ENCODE data around the gene TMEM135.

TMEM135 gene

GRCh38 chr11:87366346-87366745, 328.6 kb downstream of the TMEM135 start:
- FAIRE-seq: no peak

DNA sequence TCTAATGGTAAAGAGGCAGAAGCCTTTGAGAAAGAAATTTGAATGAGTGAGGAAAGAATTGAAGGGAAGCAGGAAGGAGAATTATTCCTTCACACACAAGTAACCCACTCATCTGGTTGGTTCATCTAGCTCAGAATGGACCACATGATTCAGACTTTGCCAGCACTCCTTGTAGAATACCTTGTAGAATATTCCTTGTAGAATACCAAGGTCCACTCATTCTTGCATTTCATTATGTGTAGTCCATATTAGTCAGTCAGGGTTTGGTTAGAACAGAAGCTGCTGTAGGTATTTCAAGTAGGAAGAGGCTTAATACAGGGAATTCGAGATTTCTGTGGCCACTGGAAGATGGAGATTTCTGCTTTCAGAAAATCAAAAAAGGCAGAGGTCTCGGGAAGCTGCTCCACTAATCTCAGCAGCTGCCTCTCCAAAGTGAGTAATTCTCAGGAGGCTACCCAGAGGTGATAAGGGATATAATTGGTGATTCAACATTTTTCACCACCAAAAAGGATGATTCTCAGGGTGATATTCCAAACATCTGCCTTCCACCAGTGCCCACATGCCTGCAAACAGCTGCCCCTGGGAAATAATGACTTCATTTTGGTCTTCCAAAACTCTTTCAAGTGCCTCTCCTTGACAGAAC, 329.1 kb downstream of the TMEM135 start:
- no peak for FAIRE-seq

- no peak for FAIRE-seq
Measured at GRCh38 chr11:87368151-87368550, 330.4 kb downstream of the TMEM135 start.

- FAIRE-seq: no peak
Measured at GRCh38 chr11:87368858-87369480, 331.2 kb downstream of the TMEM135 start.

DNA sequence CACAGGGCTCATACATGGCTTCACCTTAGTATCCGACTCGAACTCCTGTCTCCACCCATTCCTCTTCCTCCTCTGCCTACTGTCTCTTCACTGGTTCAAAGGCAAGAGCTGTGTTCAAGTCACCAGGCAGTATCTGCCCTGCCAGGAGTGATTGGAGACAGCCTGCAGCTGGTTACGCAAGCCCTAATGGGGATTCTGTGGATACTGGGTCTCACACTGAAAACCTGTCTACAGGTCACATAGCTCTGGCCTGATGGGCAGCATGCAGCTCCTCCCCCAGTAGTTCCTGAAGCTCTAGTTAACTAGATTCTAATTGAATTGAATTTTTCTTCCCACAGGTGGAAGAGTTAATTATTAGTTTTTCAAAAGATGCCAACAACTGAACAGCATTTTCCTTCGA, 332.2 kb downstream of the TMEM135 start:
- FAIRE-seq: no peak

DNA sequence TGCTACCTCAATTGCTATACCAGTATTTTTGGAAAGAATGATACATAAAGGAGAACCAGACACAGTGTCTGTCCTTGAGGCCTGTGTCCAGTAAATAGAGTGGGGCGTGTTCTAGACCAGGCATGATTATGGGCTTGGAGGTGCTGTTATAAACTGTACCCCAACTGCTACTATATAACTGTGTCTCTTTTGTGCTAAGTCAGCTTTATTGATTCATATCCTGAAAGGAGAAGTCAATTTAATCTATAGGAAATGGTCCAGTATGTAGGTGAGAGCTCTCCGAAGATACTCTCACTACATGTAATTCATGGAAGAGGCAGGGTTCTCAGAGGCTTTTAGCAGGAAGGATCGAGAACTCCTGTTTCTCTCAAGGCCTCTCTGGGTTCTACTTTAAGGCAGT, 334.3 kb downstream of the TMEM135 start:
- FAIRE-seq: no peak

All from colon (tissue), 2 donors.